ENCODE results near the gene ATP2C1.
"Not testable (repeated sequence)": the region's sequence is repeated elsewhere in the genome, so short reads cannot be mapped to it uniquely, and the experiment has no call there.

ATP2C1 gene

DNA sequence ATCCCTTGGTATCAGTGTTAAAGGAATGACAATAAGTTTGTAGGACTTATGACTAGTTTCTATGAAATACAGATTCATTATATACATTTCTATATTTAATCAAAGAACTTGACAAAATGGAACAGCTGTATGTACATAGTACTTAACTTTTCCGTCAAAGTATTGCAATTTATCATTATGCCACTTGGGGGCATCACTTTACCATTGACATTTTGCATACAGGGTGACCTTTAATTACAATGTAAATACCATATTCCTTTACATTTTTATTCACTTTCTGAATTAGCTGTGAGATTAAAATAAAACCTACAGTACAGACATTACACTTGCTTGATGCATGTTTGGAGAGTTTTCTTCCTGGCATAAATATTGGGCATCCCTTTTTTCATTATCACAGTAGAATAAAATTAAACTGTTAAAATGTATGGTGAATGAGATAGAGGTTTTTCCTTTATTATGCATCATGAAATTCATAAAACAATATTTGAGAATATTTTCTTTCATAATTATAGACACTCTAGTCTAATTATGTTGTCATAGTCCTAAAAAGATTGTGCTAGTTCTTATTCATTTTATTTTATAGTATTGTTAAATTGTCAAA is 139.7 kb downstream of the ATP2C1 start:
- peak overlapping the region; percentile 21; the same call in 1 of the 2 replicates for H3K4me3 ChIP-seq
- DNase-seq (ENCODE audit: low read depth, low spot score): peak; percentile 90

GRCh38 chr3:131036200-131036816 is 142.4 kb downstream of the ATP2C1 start:
- no peak for TF ChIP-seq EZH2 (IDR thresholded peaks at IDR 0.05)
- TF ChIP-seq FOXP2 (optimal IDR thresholded peaks at IDR 0.05; ENCODE audit: control extremely low read depth, extremely low read length, insufficient read depth): no peak
- no peak for TF ChIP-seq POLR2AphosphoS5 (IDR thresholded peaks at IDR 0.05; ENCODE audit: borderline replicate concordance, low read depth, low read length)
- Histone ChIP-seq H3K4me3 (no peak overlapping the region), H3K9me3 (ENCODE audit: low read depth, low read length) (no peaks in the 10 kb centered on the region), H3K36me3 (ENCODE audit: insufficient read depth, low read length) (no peaks in the 10 kb centered on the region; the same call in 1 of the 2 replicates), H3K27ac (peak overlapping the region; percentile 19), H3K9ac (ENCODE audit: insufficient read length) (no peak overlapping the region)
- no peak for DNase-seq (ENCODE audit: low read depth, low spot score)

More for the DNA sequence above, 139.7 kb downstream of the ATP2C1 start:
- Histone ChIP-seq H3K27ac (peak overlapping the region; percentile 81), H3K36me3 (ENCODE audit: insufficient read depth, low read length) (no peaks in the 10 kb centered on the region; the same call in 1 of the 2 replicates), H3K9me3 (ENCODE audit: low read depth, low read length) (no peaks in the 10 kb centered on the region), H3K9ac (ENCODE audit: insufficient read length) (peak overlapping the region; percentile 18)
- TF ChIP-seq FOXP2 (optimal IDR thresholded peaks at IDR 0.05; ENCODE audit: control extremely low read depth, extremely low read length, insufficient read depth): no peak
- no peak for TF ChIP-seq EZH2 (IDR thresholded peaks at IDR 0.05)
- TF ChIP-seq POLR2AphosphoS5 (IDR thresholded peaks at IDR 0.05; ENCODE audit: borderline replicate concordance, low read depth, low read length): no peak

DNA sequence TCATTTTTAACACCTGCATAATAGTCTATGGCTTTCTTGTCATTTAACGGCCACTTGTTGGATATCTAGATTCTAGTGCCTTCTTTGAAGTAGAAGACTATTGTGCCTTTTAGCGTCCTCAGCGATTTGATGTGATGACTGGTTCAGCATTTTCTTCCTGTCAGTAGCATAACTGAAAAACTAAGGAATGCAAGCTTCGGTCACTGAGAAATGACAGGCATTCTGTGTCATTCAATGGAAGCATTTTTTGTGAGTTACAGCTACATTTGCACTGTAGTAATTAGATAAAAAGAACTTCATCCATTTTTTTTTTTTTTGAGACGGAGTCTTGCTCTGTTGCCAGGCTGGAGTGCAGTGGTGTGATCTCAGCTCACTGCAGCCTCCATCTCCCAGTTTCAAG is 143.1 kb downstream of the ATP2C1 start:
- no peaks in the 10 kb centered on the region; the same call in 1 of the 2 replicates for H3K36me3 ChIP-seq (ENCODE audit: insufficient read depth, low read length)
- H3K4me3 ChIP-seq: no peak overlapping the region
- no peak overlapping the region for H3K27ac ChIP-seq
- no peaks in the 10 kb centered on the region for H3K9me3 ChIP-seq (ENCODE audit: low read depth, low read length)
- TF ChIP-seq EZH2 (IDR thresholded peaks at IDR 0.05) (no peak), FOXP2 (optimal IDR thresholded peaks at IDR 0.05; ENCODE audit: control extremely low read depth, extremely low read length, insufficient read depth) (no peak), POLR2AphosphoS5 (IDR thresholded peaks at IDR 0.05; ENCODE audit: borderline replicate concordance, low read depth, low read length) (no peak)
- no peak overlapping the region for H3K9ac ChIP-seq (ENCODE audit: insufficient read length)
- no peak for DNase-seq (ENCODE audit: low read depth, low spot score)

- no peak for DNase-seq (ENCODE audit: low read depth, low spot score)
- no peaks in the 10 kb centered on the region for H3K9me3 ChIP-seq (ENCODE audit: low read depth, low read length)
- H3K27ac ChIP-seq: peak overlapping the region; percentile 98
- TF ChIP-seq POLR2AphosphoS5 (IDR thresholded peaks at IDR 0.05; ENCODE audit: borderline replicate concordance, low read depth, low read length) (no peak), FOXP2 (optimal IDR thresholded peaks at IDR 0.05; ENCODE audit: control extremely low read depth, extremely low read length, insufficient read depth) (no peak), EZH2 (IDR thresholded peaks at IDR 0.05) (no peak)
- H3K4me3 ChIP-seq: peak overlapping the region; percentile 56
- peak overlapping the region; percentile 76 for H3K9ac ChIP-seq (ENCODE audit: insufficient read length)
- no peaks in the 10 kb centered on the region; the same call in 1 of the 2 replicates for H3K36me3 ChIP-seq (ENCODE audit: insufficient read depth, low read length)
Observed at GRCh38 chr3:131038326-131038725, 144.4 kb downstream of the ATP2C1 start.

- not testable (repeated sequence) for H3K9ac ChIP-seq (ENCODE audit: insufficient read length); H3K36me3 ChIP-seq (ENCODE audit: insufficient read depth, low read length); DNase-seq (ENCODE audit: low read depth, low spot score); H3K9me3 ChIP-seq (ENCODE audit: low read depth, low read length); H3K4me3 ChIP-seq
- peak overlapping the region; percentile 98 for H3K27ac ChIP-seq
Observed at GRCh38 chr3:131042271-131042985, 148.5 kb downstream of the ATP2C1 start.

- Histone ChIP-seq H3K9me3 (ENCODE audit: low read depth, low read length) (no peaks in the 10 kb centered on the region), H3K27ac (no peak overlapping the region)
- DNase-seq (ENCODE audit: low read depth, low spot score): no peak
Observed at GRCh38 chr3:131047582-131047981, 153.7 kb downstream of the ATP2C1 start.

DNA sequence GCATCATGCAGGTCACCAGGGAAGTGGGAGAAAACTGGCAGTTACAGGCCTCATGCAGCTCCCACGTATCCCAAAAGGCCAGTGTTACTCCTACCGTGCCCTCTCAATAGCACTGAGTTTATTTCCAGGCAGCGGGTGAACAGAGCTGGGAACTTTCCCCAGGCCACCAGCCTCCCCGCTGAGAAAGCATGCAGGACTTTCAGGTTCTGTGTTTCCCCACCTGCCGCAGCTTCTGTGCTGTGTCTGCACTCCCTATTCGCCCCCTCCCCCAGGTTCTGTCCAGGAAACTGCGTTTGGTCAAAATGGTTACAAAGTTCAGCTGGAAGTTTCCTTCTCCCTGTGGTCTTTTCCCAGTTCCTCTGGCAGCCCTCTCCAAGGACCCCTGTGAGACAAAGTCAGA is 154.1 kb downstream of the ATP2C1 start:
- TF ChIP-seq FOXP2 (optimal IDR thresholded peaks at IDR 0.05; ENCODE audit: control extremely low read depth, extremely low read length, insufficient read depth) (no peak), EZH2 (IDR thresholded peaks at IDR 0.05) (no peak), POLR2AphosphoS5 (IDR thresholded peaks at IDR 0.05; ENCODE audit: borderline replicate concordance, low read depth, low read length) (no peak)
- DNase-seq (ENCODE audit: low read depth, low spot score): no peak
- Histone ChIP-seq H3K27ac (no peak overlapping the region), H3K4me3 (no peak overlapping the region), H3K9ac (ENCODE audit: insufficient read length) (no peak overlapping the region), H3K9me3 (ENCODE audit: low read depth, low read length) (no peaks in the 10 kb centered on the region), H3K36me3 (ENCODE audit: insufficient read depth, low read length) (no peaks in the 10 kb centered on the region; the same call in 1 of the 2 replicates)

More at GRCh38 chr3:131047582-131047981, 153.7 kb downstream of the ATP2C1 start:
- Histone ChIP-seq H3K36me3 (ENCODE audit: insufficient read depth, low read length) (no peaks in the 10 kb centered on the region; the same call in 1 of the 2 replicates), H3K9ac (ENCODE audit: insufficient read length) (no peak overlapping the region), H3K4me3 (no peak overlapping the region)
- TF ChIP-seq EZH2 (IDR thresholded peaks at IDR 0.05): no peak
- no peak for TF ChIP-seq FOXP2 (optimal IDR thresholded peaks at IDR 0.05; ENCODE audit: control extremely low read depth, extremely low read length, insufficient read depth)

DNA sequence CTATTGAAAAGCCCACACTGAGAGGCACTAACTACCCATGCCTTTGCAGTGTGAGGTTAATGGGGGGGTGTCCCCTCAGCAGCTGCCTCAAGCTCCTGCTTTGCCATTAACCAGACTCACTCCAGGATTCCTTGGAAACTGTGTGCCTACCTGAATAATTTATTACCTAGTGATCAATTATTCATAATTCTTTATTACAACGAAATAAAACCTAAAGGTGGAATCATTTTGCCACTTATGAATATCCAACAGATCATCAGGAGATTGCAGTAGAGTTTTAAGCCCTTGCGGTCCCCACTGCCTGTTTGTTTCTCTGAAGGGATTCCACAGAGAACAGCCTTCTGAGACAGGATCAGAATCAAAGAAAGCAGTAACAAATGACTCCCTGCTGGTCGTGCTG is 156.1 kb downstream of the ATP2C1 start:
- H3K36me3 ChIP-seq (ENCODE audit: insufficient read depth, low read length): no peaks in the 10 kb centered on the region
- TF ChIP-seq POLR2AphosphoS5 (IDR thresholded peaks at IDR 0.05; ENCODE audit: borderline replicate concordance, low read depth, low read length) (no peak), EZH2 (IDR thresholded peaks at IDR 0.05) (no peak), FOXP2 (optimal IDR thresholded peaks at IDR 0.05; ENCODE audit: control extremely low read depth, extremely low read length, insufficient read depth) (no peak)
- peak overlapping the region; percentile 16; the same call in 1 of the 2 replicates for H3K27ac ChIP-seq
- no peak for DNase-seq (ENCODE audit: low read depth, low spot score)
- no peaks in the 10 kb centered on the region for H3K9me3 ChIP-seq (ENCODE audit: low read depth, low read length)
- H3K4me3 ChIP-seq: no peak overlapping the region
- H3K9ac ChIP-seq (ENCODE audit: insufficient read length): no peak overlapping the region
